Measurements from ENCODE around the gene COPS2.

The COPS2 gene

GRCh38 chr15:49134683-49135341, 20.6 kb downstream of the COPS2 start:
- no CpG with 5 or more reads among the region's 5 CpGs for WGBS, 2 donors (ENCODE audit: extremely low coverage in 2 of 2, insufficient read length in 2 of 2, insufficient replicate concordance in 1 of 2)
- Histone ChIP-seq H3K36me3 (replicated peaks in 1 of 2; ENCODE audit: control insufficient read depth in 2 of 2, insufficient read depth in 2 of 2, low read length in 2 of 2) (peaks cover 8 to 98% of the 10 kb centered on the region in 2 donors), H4K91ac (ENCODE audit: low read depth, low read length, poor library complexity) (no peak overlapping the region)

DNA sequence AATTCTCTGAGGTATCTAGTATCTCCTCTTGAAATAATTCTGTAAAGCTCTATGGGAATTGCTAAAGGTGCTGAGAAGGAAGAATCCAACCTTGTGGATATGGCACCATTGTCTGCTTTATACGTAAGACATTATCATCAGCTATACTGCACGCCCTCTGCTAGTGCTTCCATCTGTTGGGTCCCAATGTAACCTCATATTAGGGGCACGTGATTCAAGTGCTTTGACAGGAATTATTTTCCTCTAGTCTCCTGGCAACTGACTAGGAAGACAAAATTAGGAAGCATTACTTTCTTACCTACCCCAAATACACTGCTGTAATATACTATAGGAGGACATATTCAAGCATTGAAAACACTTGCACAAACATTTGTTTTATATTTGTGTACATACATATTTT, 24.0 kb downstream of the COPS2 start:
- no peak overlapping the region for H2BK5ac ChIP-seq (ENCODE audit: low read length)
- no peak overlapping the region for H2BK15ac ChIP-seq (ENCODE audit: low read length)
- H3K4me1 ChIP-seq (ENCODE audit: control insufficient read depth in 2 of 2, insufficient read depth in 1 of 2, low read depth in 1 of 2, low read length in 2 of 2), result no peaks in the 10 kb centered on the region
- H4K91ac ChIP-seq (ENCODE audit: low read depth, low read length, poor library complexity), result no peak overlapping the region
- no CpG with 5 or more reads among the region's 3 CpGs for WGBS, 2 donors (ENCODE audit: extremely low coverage in 2 of 2, insufficient read length in 2 of 2, insufficient replicate concordance in 1 of 2)
- H3K4ac ChIP-seq (ENCODE audit: low read length), result no peak overlapping the region
- no peak overlapping the region for H3K14ac ChIP-seq (ENCODE audit: low read length)
- H3K18ac ChIP-seq (ENCODE audit: low read length), result no peak overlapping the region
- H3K27me3 ChIP-seq (ENCODE audit: control insufficient read depth in 3 of 3, insufficient read depth in 3 of 3, low read depth in 1 of 3, low read length in 3 of 3), result no peaks in the 10 kb centered on the region
- H3K23ac ChIP-seq (ENCODE audit: low read depth, low read length, poor library complexity), result no peak overlapping the region
- H2BK12ac ChIP-seq (ENCODE audit: low read length), result no peak overlapping the region
- H3K4me2 ChIP-seq (ENCODE audit: insufficient read depth, low read length, poor library complexity, severe bottlenecking), result no peak overlapping the region
- no peak overlapping the region for H2BK120ac ChIP-seq (ENCODE audit: low read depth, low read length)
- peaks cover 14 to 98% of the 10 kb centered on the region in 2 donors for H3K36me3 ChIP-seq (replicated peaks in 1 of 2; ENCODE audit: control insufficient read depth in 2 of 2, insufficient read depth in 2 of 2, low read length in 2 of 2)
- no peak for DNase-seq (ENCODE audit: low spot score)
- no peak overlapping the region for H2AK5ac ChIP-seq (ENCODE audit: low read depth, low read length)
- no peak overlapping the region for H2AFZ ChIP-seq (ENCODE audit: low read length)
- H3K9me3 ChIP-seq (replicated peaks in 1 of 2; ENCODE audit: control insufficient read depth in 2 of 2, insufficient read depth in 1 of 2, low read depth in 1 of 2, low read length in 2 of 2), result no peaks in the 10 kb centered on the region
- H3K9ac ChIP-seq (ENCODE audit: low read depth, low read length, poor library complexity), result no peak overlapping the region
- no peak overlapping the region for H4K8ac ChIP-seq (ENCODE audit: low read depth, low read length)
- no peak overlapping the region for H3K27ac ChIP-seq (replicated peaks; ENCODE audit: low read length)
- no peaks in the 10 kb centered on the region for H3K79me1 ChIP-seq (ENCODE audit: low read depth, low read length)
- no peak overlapping the region for H3K4me3 ChIP-seq (ENCODE audit: low read length in 2 of 2)

More at GRCh38 chr15:49134683-49135341, 20.6 kb downstream of the COPS2 start:
- no peak overlapping the region for H3K27ac ChIP-seq (replicated peaks; ENCODE audit: low read length)
- no peak overlapping the region for H3K9ac ChIP-seq (ENCODE audit: low read depth, low read length, poor library complexity)
- no peaks in the 10 kb centered on the region for H3K27me3 ChIP-seq (ENCODE audit: control insufficient read depth in 3 of 3, insufficient read depth in 3 of 3, low read depth in 1 of 3, low read length in 3 of 3)
- no peak overlapping the region for H3K18ac ChIP-seq (ENCODE audit: low read length)
- H4K8ac ChIP-seq (ENCODE audit: low read depth, low read length), result no peak overlapping the region
- no peak overlapping the region for H2AK5ac ChIP-seq (ENCODE audit: low read depth, low read length)
- no peaks in the 10 kb centered on the region for H3K4me1 ChIP-seq (ENCODE audit: control insufficient read depth in 2 of 2, insufficient read depth in 1 of 2, low read depth in 1 of 2, low read length in 2 of 2)
- no peaks in the 10 kb centered on the region for H3K79me1 ChIP-seq (ENCODE audit: low read depth, low read length)
- no peak overlapping the region for H2BK15ac ChIP-seq (ENCODE audit: low read length)
- H3K9me3 ChIP-seq (replicated peaks in 1 of 2; ENCODE audit: control insufficient read depth in 2 of 2, insufficient read depth in 1 of 2, low read depth in 1 of 2, low read length in 2 of 2), result no peaks in the 10 kb centered on the region
- no peak overlapping the region for H2BK5ac ChIP-seq (ENCODE audit: low read length)
- no peak for DNase-seq (ENCODE audit: low spot score)
- H3K4ac ChIP-seq (ENCODE audit: low read length), result no peak overlapping the region
- no peak overlapping the region for H3K14ac ChIP-seq (ENCODE audit: low read length)
- no peak overlapping the region for H2BK120ac ChIP-seq (ENCODE audit: low read depth, low read length)
- H3K4me3 ChIP-seq (ENCODE audit: low read length in 2 of 2), result no peak overlapping the region
- no peak overlapping the region for H3K23ac ChIP-seq (ENCODE audit: low read depth, low read length, poor library complexity)
- H3K4me2 ChIP-seq (ENCODE audit: insufficient read depth, low read length, poor library complexity, severe bottlenecking), result no peak overlapping the region
- H2AFZ ChIP-seq (ENCODE audit: low read length), result no peak overlapping the region
- no peak overlapping the region for H2BK12ac ChIP-seq (ENCODE audit: low read length)

DNA sequence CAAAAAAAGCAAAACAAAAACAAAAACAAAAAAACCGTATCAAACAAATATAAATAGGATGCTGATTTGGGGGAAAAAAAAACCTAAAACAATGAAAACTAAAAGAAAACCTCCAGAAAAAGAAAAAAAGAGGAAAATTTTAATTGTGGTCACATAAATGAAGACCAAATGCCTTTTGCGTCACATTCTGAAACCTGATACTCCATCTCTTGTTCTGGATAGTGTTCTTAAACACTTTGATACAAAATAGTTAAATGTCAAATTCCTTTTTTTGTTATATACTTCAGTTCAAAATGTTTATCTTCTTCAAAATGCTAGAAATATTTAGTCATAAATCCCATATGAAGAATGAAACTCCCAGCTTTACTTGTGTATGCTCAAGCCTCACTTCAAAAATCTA, 31.0 kb downstream of the COPS2 start:
- no peaks in the 10 kb centered on the region for H3K27me3 ChIP-seq (ENCODE audit: control insufficient read depth in 3 of 3, insufficient read depth in 3 of 3, low read depth in 1 of 3, low read length in 3 of 3)

DNA sequence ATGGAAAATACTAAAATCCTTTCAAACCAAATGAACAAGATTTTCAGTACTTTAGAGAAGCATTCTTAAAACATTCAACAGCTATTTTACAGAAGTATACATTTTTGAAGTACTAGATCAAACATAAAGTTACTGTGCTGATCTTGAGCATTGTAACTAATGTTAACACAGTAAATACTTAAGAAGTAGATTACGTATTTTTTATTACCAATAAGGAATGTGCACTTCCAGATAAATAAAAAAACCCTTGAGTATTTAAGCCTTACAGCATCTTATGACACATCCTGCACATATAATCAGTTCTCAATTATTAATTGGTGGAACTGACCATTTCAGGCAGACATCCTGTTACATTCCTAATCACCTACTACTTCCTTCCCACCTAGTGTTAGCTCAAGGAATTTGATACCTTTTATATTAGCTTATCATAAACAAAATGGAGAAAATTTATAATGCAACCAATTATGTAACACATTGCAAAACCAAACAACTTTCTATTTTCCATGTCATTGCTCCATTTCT, 32.8 kb downstream of the COPS2 start:
- Histone ChIP-seq H3K9me3 (replicated peaks in 1 of 2; ENCODE audit: control insufficient read depth in 2 of 2, insufficient read depth in 1 of 2, low read depth in 1 of 2, low read length in 2 of 2) (no peaks in the 10 kb centered on the region), H2BK120ac (ENCODE audit: low read depth, low read length) (no peak overlapping the region), H3K4me2 (ENCODE audit: insufficient read depth, low read length, poor library complexity, severe bottlenecking) (no peak overlapping the region), H3K4ac (ENCODE audit: low read length) (no peak overlapping the region), H3K36me3 (replicated peaks in 1 of 2; ENCODE audit: control insufficient read depth in 2 of 2, insufficient read depth in 2 of 2, low read length in 2 of 2) (peaks cover under 1 to 49% of the 10 kb centered on the region in 2 donors), H3K27ac (replicated peaks; ENCODE audit: low read length) (no peak overlapping the region), H2BK5ac (ENCODE audit: low read length) (no peak overlapping the region), H3K4me1 (ENCODE audit: control insufficient read depth in 2 of 2, insufficient read depth in 1 of 2, low read depth in 1 of 2, low read length in 2 of 2) (no peaks in the 10 kb centered on the region), H2AK5ac (ENCODE audit: low read depth, low read length) (no peak overlapping the region), H3K14ac (ENCODE audit: low read length) (no peak overlapping the region), H2BK15ac (ENCODE audit: low read length) (no peak overlapping the region), H3K4me3 (ENCODE audit: low read length in 2 of 2) (no peak overlapping the region), H2AFZ (ENCODE audit: low read length) (no peak overlapping the region), H4K8ac (ENCODE audit: low read depth, low read length) (no peak overlapping the region), H4K91ac (ENCODE audit: low read depth, low read length, poor library complexity) (no peak overlapping the region), H3K23ac (ENCODE audit: low read depth, low read length, poor library complexity) (no peak overlapping the region), H3K9ac (ENCODE audit: low read depth, low read length, poor library complexity) (no peak overlapping the region), H3K79me1 (ENCODE audit: low read depth, low read length) (no peaks in the 10 kb centered on the region), H3K18ac (ENCODE audit: low read length) (no peak overlapping the region), H3K27me3 (ENCODE audit: control insufficient read depth in 3 of 3, insufficient read depth in 3 of 3, low read depth in 1 of 3, low read length in 3 of 3) (no peaks in the 10 kb centered on the region), H2BK12ac (ENCODE audit: low read length) (no peak overlapping the region)
- WGBS, 2 donors (ENCODE audit: extremely low coverage in 2 of 2, insufficient read length in 2 of 2, insufficient replicate concordance in 1 of 2), result no CpG with 5 or more reads among the region's 1 CpG
- no peak for DNase-seq (ENCODE audit: low spot score)

More for the DNA sequence above, 31.0 kb downstream of the COPS2 start:
- no peak overlapping the region for H2BK15ac ChIP-seq (ENCODE audit: low read length)
- H3K9ac ChIP-seq (ENCODE audit: low read depth, low read length, poor library complexity), result no peak overlapping the region
- H3K18ac ChIP-seq (ENCODE audit: low read length), result no peak overlapping the region
- H3K4me1 ChIP-seq (ENCODE audit: control insufficient read depth in 2 of 2, insufficient read depth in 1 of 2, low read depth in 1 of 2, low read length in 2 of 2), result no peaks in the 10 kb centered on the region
- no peak overlapping the region for H2AFZ ChIP-seq (ENCODE audit: low read length)
- H3K27ac ChIP-seq (replicated peaks; ENCODE audit: low read length), result no peak overlapping the region
- no peak overlapping the region for H2BK5ac ChIP-seq (ENCODE audit: low read length)
- no peaks in the 10 kb centered on the region for H3K79me1 ChIP-seq (ENCODE audit: low read depth, low read length)
- H4K8ac ChIP-seq (ENCODE audit: low read depth, low read length), result no peak overlapping the region
- H4K91ac ChIP-seq (ENCODE audit: low read depth, low read length, poor library complexity), result no peak overlapping the region
- no peak overlapping the region for H3K23ac ChIP-seq (ENCODE audit: low read depth, low read length, poor library complexity)
- H3K36me3 ChIP-seq (replicated peaks in 1 of 2; ENCODE audit: control insufficient read depth in 2 of 2, insufficient read depth in 2 of 2, low read length in 2 of 2), result peaks cover 6 to 61% of the 10 kb centered on the region in 2 donors
- no peak overlapping the region for H3K4me2 ChIP-seq (ENCODE audit: insufficient read depth, low read length, poor library complexity, severe bottlenecking)
- no peak overlapping the region for H2BK120ac ChIP-seq (ENCODE audit: low read depth, low read length)
- H3K4me3 ChIP-seq (ENCODE audit: low read length in 2 of 2), result no peak overlapping the region
- no peak for DNase-seq (ENCODE audit: low spot score)
- no peak overlapping the region for H3K4ac ChIP-seq (ENCODE audit: low read length)
- no peaks in the 10 kb centered on the region for H3K9me3 ChIP-seq (replicated peaks in 1 of 2; ENCODE audit: control insufficient read depth in 2 of 2, insufficient read depth in 1 of 2, low read depth in 1 of 2, low read length in 2 of 2)
- no peak overlapping the region for H2BK12ac ChIP-seq (ENCODE audit: low read length)
- no peak overlapping the region for H3K14ac ChIP-seq (ENCODE audit: low read length)
- no CpG with 5 or more reads among the region's 2 CpGs for WGBS, 2 donors (ENCODE audit: extremely low coverage in 2 of 2, insufficient read length in 2 of 2, insufficient replicate concordance in 1 of 2)
- H2AK5ac ChIP-seq (ENCODE audit: low read depth, low read length), result no peak overlapping the region

Data from neuronal stem cell (in vitro differentiated cells).